H1 (cell line): ENCODE results near the gene LIN28B. TPM values are rescaled to one million over a fixed set of nuclear protein-coding genes. Genes with fewer than 3 reads are reported as not detected.

Experiments used
- CTCF ChIA-PET: fragments of 300-600 bp; sonication (Branson Sonifier 250); formaldehyde crosslinking; loops from one replicate; lab custom pipeline; 2021; ENCODE audit not compliant: partially characterized antibody; lab: Charles Lee
- POLR2A ChIA-PET: fragments of 300-600 bp; sonication (Branson Sonifier 250); formaldehyde crosslinking; loops from one replicate; lab custom pipeline; 2021; ENCODE audit warnings: inconsistent platforms; ENCODE audit not compliant: partially characterized antibody; lab: Charles Lee
- DNase-seq, 2 experiments: peaks; one replicate each; pipeline versions ENCODE4 v3.0.0 to v3.0.0-alpha.2; 2010 to 2022; ENCODE audit warnings: low spot score in 2 of 2, low read depth in 1 of 2, mixed read lengths in 1 of 2
- FAIRE-seq: peaks from 2 replicates; lab custom pipeline; 2011; peaks lifted over from hg19 to GRCh38; lab: Jason Lieb, UNC
- H2AFZ ChIP-seq: 2 replicates; pipeline ENCODE4 v1.8.1; 2012; ENCODE audit warnings: low read length, inconsistent platforms
- H2AK5ac ChIP-seq: 2 replicates; pipeline ENCODE4 v1.6.1; 2013; ENCODE audit warnings: low read depth, low read length
- H2BK120ac ChIP-seq: replicated peaks from 2 replicates; pipeline ENCODE3; 2013; ENCODE audit warnings: low read depth, low read length, inconsistent platforms
- H2BK12ac ChIP-seq: 2 replicates; pipeline ENCODE4 v1.6.1; 2013; ENCODE audit warnings: low read depth, low read length
- H2BK15ac ChIP-seq: 2 replicates; pipeline ENCODE4 v1.6.1; 2013; ENCODE audit warnings: low read length
- H2BK20ac ChIP-seq: 2 replicates; pipeline ENCODE4 v1.6.1; 2013; ENCODE audit warnings: low read length
- H2BK5ac ChIP-seq: 2 replicates; pipeline ENCODE4 v1.6.1; 2013; ENCODE audit warnings: low read depth, low read length
- H3K14ac ChIP-seq: 2 replicates; pipeline ENCODE4 v1.6.1; 2013; ENCODE audit warnings: inconsistent platforms; ENCODE audit not compliant: insufficient read length
- H3K18ac ChIP-seq: 2 replicates; pipeline ENCODE4 v1.6.1; 2013; ENCODE audit warnings: low read length; ENCODE audit errors: extremely low read depth
- H3K23ac ChIP-seq: 2 replicates; pipeline ENCODE4 v1.6.1; 2013; ENCODE audit warnings: inconsistent platforms; ENCODE audit not compliant: insufficient read length
- H3K23me2 ChIP-seq: 2 replicates; pipeline ENCODE4 v1.6.1; 2013; ENCODE audit warnings: low read depth, low read length
- H3K27ac ChIP-seq: 2 replicates; pipeline ENCODE4 v1.6.1; 2011; ENCODE audit warnings: low read depth, low read length, inconsistent platforms
- H3K27me3 ChIP-seq, 4 experiments: replicated peaks in 1 of 4; 1 replicate in 1 of 4; 2 replicates in 3 of 4; pipeline versions ENCODE4 v1.6.1 to v1.8.1; 2011 to 2013; ENCODE audit warnings: low read length in 3 of 4, mild to moderate bottlenecking in 3 of 4, inconsistent platforms in 2 of 4, mixed read lengths in 2 of 4, moderate library complexity in 1 of 4; ENCODE audit not compliant: control insufficient read depth in 3 of 4, insufficient read depth in 3 of 4; ENCODE audit errors: extremely low read depth in 1 of 4
- H3K36me3 ChIP-seq, 4 experiments: 2 replicates each; pipeline versions ENCODE4 v1.6.1 to v1.8.1; 2011 to 2013; ENCODE audit warnings: mild to moderate bottlenecking in 4 of 4, low read length in 3 of 4, moderate library complexity in 2 of 4, control low read depth in 1 of 4, inconsistent platforms in 1 of 4; ENCODE audit not compliant: insufficient read depth in 4 of 4, control insufficient read depth in 2 of 4
- H3K4ac ChIP-seq: replicated peaks from 2 replicates; pipeline ENCODE3; 2013; ENCODE audit warnings: low read length, low read depth, mixed read lengths, inconsistent platforms; ENCODE audit not compliant: insufficient read length
- H3K4me1 ChIP-seq, 4 experiments: replicated peaks in 1 of 4; 1 replicate in 1 of 4; 2 replicates in 3 of 4; pipeline versions ENCODE4 v1.6.1 to v1.8.1; 2011 to 2013; ENCODE audit warnings: low read length in 3 of 4, inconsistent platforms in 2 of 4, mixed read lengths in 1 of 4; ENCODE audit not compliant: insufficient read depth in 4 of 4, control insufficient read depth in 3 of 4
- H3K4me2 ChIP-seq, 2 experiments: 2 replicates each; pipeline versions ENCODE4 v1.6.1 to v1.8.1; 2011 to 2013; ENCODE audit warnings: low read depth in 2 of 2, low read length in 2 of 2, control low read depth in 1 of 2, inconsistent platforms in 1 of 2, mild to moderate bottlenecking in 1 of 2; ENCODE audit not compliant: insufficient read depth in 1 of 2
- H3K4me3 ChIP-seq, 4 experiments: fragments of 200-600, 300-600 bp in 1 of 4; sonication (generic), shearing (Covaris generic), sonication (Bioruptor Twin) in 1 of 4; 2 replicates each; pipeline versions ENCODE4 v1.5.1 to v1.8.1; 2011 to 2016; ENCODE audit warnings: low read length in 4 of 4, low read depth in 3 of 4, control low read depth in 2 of 4, inconsistent platforms in 2 of 4, mild to moderate bottlenecking in 2 of 4, mixed read lengths in 1 of 4, moderate library complexity in 1 of 4; ENCODE audit not compliant: insufficient read depth in 2 of 4; ENCODE audit errors: extremely low read depth in 1 of 4
- H3K56ac ChIP-seq: replicated peaks from 2 replicates; pipeline ENCODE3; 2013; ENCODE audit warnings: low read depth, mild to moderate bottlenecking, mixed read lengths, low read length, inconsistent platforms; ENCODE audit not compliant: insufficient read length
- H3K79me1 ChIP-seq: 2 replicates; pipeline ENCODE4 v1.6.1; 2013; ENCODE audit warnings: low read depth, low read length, control low read depth
- H3K79me2 ChIP-seq, 2 experiments: 2 replicates each; pipeline versions ENCODE4 v1.6.1 to v1.8.1; 2012 to 2013; ENCODE audit warnings: low read length in 2 of 2, mild to moderate bottlenecking in 2 of 2, inconsistent platforms in 1 of 2; ENCODE audit not compliant: insufficient read depth in 2 of 2, control insufficient read depth in 1 of 2
- H3K9ac ChIP-seq, 4 experiments: replicated peaks in 1 of 4; 1 replicate in 1 of 4; 2 replicates in 3 of 4; pipeline versions ENCODE4 v1.6.1 to v1.8.1; 2011 to 2013; ENCODE audit warnings: low read depth in 3 of 4, low read length in 3 of 4, control low read depth in 2 of 4, mild to moderate bottlenecking in 2 of 4, moderate library complexity in 2 of 4, inconsistent platforms in 1 of 4; ENCODE audit errors: extremely low read depth in 1 of 4
- H3K9me3 ChIP-seq, 2 experiments: 2 replicates each; pipeline versions ENCODE4 v1.6.1 to v1.8.1; 2012 to 2013; ENCODE audit warnings: mild to moderate bottlenecking in 2 of 2, moderate library complexity in 2 of 2, control low read depth in 1 of 2, inconsistent platforms in 1 of 2, low read depth in 1 of 2, low read length in 1 of 2, mixed read lengths in 1 of 2; ENCODE audit not compliant: insufficient read depth in 2 of 2
- H4K20me1 ChIP-seq, 2 experiments: replicated peaks in 1 of 2; 2 replicates each; pipeline versions ENCODE3 to v1.8.1; 2011 to 2013; ENCODE audit warnings: inconsistent platforms in 2 of 2, low read length in 2 of 2, mild to moderate bottlenecking in 1 of 2; ENCODE audit not compliant: insufficient read depth in 2 of 2, control insufficient read depth in 1 of 2
- H4K5ac ChIP-seq: 2 replicates; pipeline ENCODE4 v1.6.1; 2013; ENCODE audit warnings: low read length, low read depth, mixed read lengths, inconsistent platforms; ENCODE audit not compliant: insufficient read length
- H4K8ac ChIP-seq: 2 replicates; pipeline ENCODE4 v1.8.0; 2013; ENCODE audit warnings: mild to moderate bottlenecking, moderate library complexity, low read length, inconsistent platforms; ENCODE audit not compliant: insufficient read depth; ENCODE audit errors: extremely low read depth
- H4K91ac ChIP-seq: replicated peaks from 2 replicates; pipeline ENCODE3; 2013; ENCODE audit warnings: low read length, mixed read lengths, inconsistent platforms; ENCODE audit not compliant: insufficient read length
- BACH1 ChIP-seq: IDR thresholded peaks from 2 replicates; pipeline ENCODE4 v1.6.1; 2012; ENCODE audit warnings: low read length, improper control_type of control experiment
- CEBPB ChIP-seq: IDR thresholded peaks from 2 replicates; pipeline ENCODE4 v1.6.1; 2012; ENCODE audit warnings: low read depth, low read length
- CHD2 ChIP-seq: IDR thresholded peaks from 2 replicates; pipeline ENCODE4 v1.6.1; 2012; ENCODE audit warnings: low read length, improper control_type of control experiment
- EGR1 ChIP-seq: IDR thresholded peaks from 2 replicates; pipeline ENCODE4 v1.6.1; 2011; ENCODE audit warnings: low read depth, low read length, borderline replicate concordance
- EZH2 ChIP-seq: fragments of 200-600 bp; sonication (generic); IDR thresholded peaks from 2 replicates; pipeline ENCODE4 v1.7.1; 2012; ENCODE audit warnings: low read depth, mild to moderate bottlenecking, moderate library complexity, low read length, inconsistent platforms; ENCODE audit not compliant: severe bottlenecking
- GABPA ChIP-seq: IDR thresholded peaks from 2 replicates; pipeline ENCODE4 v1.6.1; 2011; ENCODE audit warnings: mild to moderate bottlenecking, low read length, moderate library complexity, borderline replicate concordance; ENCODE audit not compliant: insufficient read depth
- JUND ChIP-seq: IDR thresholded peaks from 2 replicates; pipeline ENCODE4 v1.6.1; 2011; ENCODE audit warnings: mild to moderate bottlenecking, improper control_type of control experiment, low read length
- KDM4A ChIP-seq: IDR thresholded peaks from one replicate; pipeline ENCODE4 v1.7.1; 2012; ENCODE audit warnings: low read depth, mild to moderate bottlenecking, moderate library complexity, low read length, inconsistent platforms; ENCODE audit not compliant: severe bottlenecking
- KDM5A ChIP-seq: fragments of 200-600 bp; IDR thresholded peaks from 2 replicates; pipeline ENCODE4 v1.7.1; 2012; ENCODE audit warnings: mild to moderate bottlenecking, low read length, inconsistent platforms, mixed read lengths
- SIX5 ChIP-seq: IDR thresholded peaks from 2 replicates; pipeline ENCODE4 v1.6.1; 2011; ENCODE audit warnings: mild to moderate bottlenecking, low read depth, low read length
- WGBS, 2 experiments: shearing (Covaris generic) in 1 of 2; methylation state at CpG; one replicate each; pipeline versions ENCODE4 v1.1.6 to v1.1.7; 2013 to 2015; ENCODE audit warnings: low lambda C conversion rate in 2 of 2, mixed read lengths in 2 of 2, inconsistent platforms in 1 of 2, low coverage in 1 of 2, missing lambda C conversion rate in 1 of 2; ENCODE audit not compliant: insufficient replicate concordance in 2 of 2, insufficient coverage in 1 of 2, insufficient read length in 1 of 2; ENCODE audit errors: extremely low coverage in 1 of 2, missing lambda C conversion rate in 1 of 2; 5-methylcytosine and 5-hydroxymethylcytosine counted together
- polyA plus RNA-seq, 7 experiments: library from polyadenylated mRNA; depleted of rRNA in 3 of 7; stranded (reverse) in 5 of 7; unstranded in 2 of 7; fragments of >200 nt in 5 of 7; fragments of 200-250 nt in 2 of 7; gene quantifications; 1 replicate in 5 of 7; 2 replicates in 1 of 7; 4 replicates in 1 of 7; pipeline versions ENCODE4 v1.2.1 to v1.2.3, GENCODE V29; 2011 to 2013; ENCODE audit warnings: missing spikeins in 2 of 7, mixed read lengths in 2 of 7
- total RNA-seq: library from RNA; stranded (reverse); fragmentation: NEBNext Ultra II Directional; extraction: Animal tissue kit (Norgen Biotek cat#: 25700); gene quantifications from 2 replicates; pipeline ENCODE4 v1.2.1, GENCODE V29; 2021
- TF ChIP-seq, protein P1 (sequence below): IDR thresholded peaks from 2 replicates; pipeline ENCODE4 v1.6.1; 2012; ENCODE audit warnings: inconsistent platforms
- TF ChIP-seq, protein P2 (sequence below): IDR thresholded peaks from 2 replicates; pipeline ENCODE4 v1.6.1; 2012; ENCODE audit warnings: low read length, inconsistent platforms

The LIN28B gene
- total and polyA plus RNA-seq, 2 of the 8 experiments (the other 6 are each of a cell fraction or from before 2014, with no cell fraction given) = 27.4 to 94.7 TPM

DNA sequence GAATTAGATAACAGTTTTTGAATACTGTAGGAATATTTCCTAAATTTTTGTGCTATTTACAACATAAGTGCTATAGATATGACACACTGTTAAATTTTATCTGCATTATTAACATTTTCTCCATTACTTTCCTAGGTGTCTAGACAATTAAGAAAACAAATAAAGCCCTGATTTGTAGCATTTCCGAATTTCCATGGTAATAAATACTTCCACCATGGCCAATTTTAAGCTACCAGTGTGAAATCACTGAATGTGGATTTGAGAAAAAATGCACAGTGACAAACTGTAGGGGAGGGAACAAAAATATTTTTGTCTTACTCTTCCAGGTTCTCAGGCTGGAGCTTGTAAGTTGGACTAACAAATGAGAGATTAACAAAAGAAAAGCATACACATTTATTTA, 27.9 kb downstream of the LIN28B start:
- H3K9ac ChIP-seq = no peak overlapping the region
- ChIA-PET POLR2A (interaction anchor here (0.8 to 5.2 kb wide), 7 partner anchors 8 to 33 kb away, joined by 3 to 32 read pairs (median 4); partner anchors contain the start of gene LIN28B), CTCF (no interaction called here)
- no peak overlapping the region for H3K4me2 ChIP-seq
- no peaks in the 10 kb centered on the region for H3K27me3 ChIP-seq
- H2BK20ac ChIP-seq = no peak overlapping the region
- no peak overlapping the region for H3K18ac ChIP-seq
- H2AFZ ChIP-seq = no peak overlapping the region
- WGBS, 2 experiments = 97% methylated on average over 1 of the region's 1 CpG; no CpG with 5 or more reads in 1 of the 2 experiments
- peaks cover 2 to 23% (median 10%) of the 10 kb centered on the region in 4 experiments; a peak in 6 of 8 replicates for H3K36me3 ChIP-seq
- H3K79me2 ChIP-seq = peaks cover 0 to 94% of the 10 kb centered on the region in 2 experiments; a peak in 3 of 4 replicates
- no peak overlapping the region for H3K14ac ChIP-seq
- no peak overlapping the region for H2BK15ac ChIP-seq
- no peak overlapping the region for H4K8ac ChIP-seq
- H3K23ac ChIP-seq = no peak overlapping the region
- H2BK5ac ChIP-seq = no peak overlapping the region
- no peak overlapping the region for H2AK5ac ChIP-seq
- no peak overlapping the region for H2BK120ac ChIP-seq
- no peak overlapping the region for H3K4me3 ChIP-seq
- no peak overlapping the region for H4K5ac ChIP-seq
- no peak overlapping the region for H4K91ac ChIP-seq
- H4K20me1 ChIP-seq = peaks cover 0 to 2% of the 10 kb centered on the region in 2 experiments
- H3K4me1 ChIP-seq = no peaks in the 10 kb centered on the region; a peak in 1 of 7 replicates
- H3K56ac ChIP-seq = no peak overlapping the region
- FAIRE-seq (no peak), DNase-seq (no peak)
- no peak overlapping the region for H3K4ac ChIP-seq
- no peaks in the 10 kb centered on the region for H3K79me1 ChIP-seq
- no peaks in the 10 kb centered on the region for H3K9me3 ChIP-seq
- H3K27ac ChIP-seq = no peak overlapping the region
- H3K23me2 ChIP-seq = no peaks in the 10 kb centered on the region
- H2BK12ac ChIP-seq = no peak overlapping the region
- TF ChIP-seq KDM5A (no peak), BACH1 (no peak), KDM4A (no peak), JUND (no peak), GABPA (no peak), EZH2 (no peak), CHD2 (no peak), SIX5 (no peak), CEBPB (no peak), EGR1 (no peak)
- TF ChIP-seq, protein P1, sequence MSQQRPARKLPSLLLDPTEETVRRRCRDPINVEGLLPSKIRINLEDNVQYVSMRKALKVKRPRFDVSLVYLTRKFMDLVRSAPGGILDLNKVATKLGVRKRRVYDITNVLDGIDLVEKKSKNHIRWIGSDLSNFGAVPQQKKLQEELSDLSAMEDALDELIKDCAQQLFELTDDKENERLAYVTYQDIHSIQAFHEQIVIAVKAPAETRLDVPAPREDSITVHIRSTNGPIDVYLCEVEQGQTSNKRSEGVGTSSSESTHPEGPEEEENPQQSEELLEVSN = no peak
- TF ChIP-seq, protein P2, sequence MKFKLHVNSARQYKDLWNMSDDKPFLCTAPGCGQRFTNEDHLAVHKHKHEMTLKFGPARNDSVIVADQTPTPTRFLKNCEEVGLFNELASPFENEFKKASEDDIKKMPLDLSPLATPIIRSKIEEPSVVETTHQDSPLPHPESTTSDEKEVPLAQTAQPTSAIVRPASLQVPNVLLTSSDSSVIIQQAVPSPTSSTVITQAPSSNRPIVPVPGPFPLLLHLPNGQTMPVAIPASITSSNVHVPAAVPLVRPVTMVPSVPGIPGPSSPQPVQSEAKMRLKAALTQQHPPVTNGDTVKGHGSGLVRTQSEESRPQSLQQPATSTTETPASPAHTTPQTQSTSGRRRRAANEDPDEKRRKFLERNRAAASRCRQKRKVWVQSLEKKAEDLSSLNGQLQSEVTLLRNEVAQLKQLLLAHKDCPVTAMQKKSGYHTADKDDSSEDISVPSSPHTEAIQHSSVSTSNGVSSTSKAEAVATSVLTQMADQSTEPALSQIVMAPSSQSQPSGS = no peak
